ENCODE measurements around the gene SP7. TPM values are rescaled to one million over a fixed set of nuclear protein-coding genes. Genes with fewer than 3 reads are reported as not detected.

SP7 gene
- total and polyA plus RNA-seq, 10 of the 15 experiments (the other 5 are each of a cell fraction or from before 2014, with no cell fraction given), result 0.05 to 0.11 TPM; not detected in 8

- TF ChIP-seq ATF2 (IDR thresholded peaks at IDR 0.05; ENCODE audit: low read length) (no peak), TCF7 (IDR thresholded peaks at IDR 0.05; ENCODE audit: borderline replicate concordance) (no peak), MXI1 (IDR thresholded peaks at IDR 0.05; ENCODE audit: low read depth, low read length) (no peak), NR2F1 (conservative IDR thresholded peaks at IDR 0.05) (no peak), RELB (IDR thresholded peaks at IDR 0.05; ENCODE audit: low read depth) (peak; percentile 84), E2F4 (IDR thresholded peaks at IDR 0.05; ENCODE audit: low read depth, low read length) (no peak), ATF3 (IDR thresholded peaks at IDR 0.05; ENCODE audit: borderline replicate concordance, extremely low read depth, low read depth, low read length) (no peak), HSF1 (IDR thresholded peaks at IDR 0.05; ENCODE audit: low read depth, low read length) (no peak), CTCF (IDR thresholded peaks at IDR 0.05 in 2 of 3, conservative IDR thresholded peaks at IDR 0.05 in 1 of 3; ENCODE audit: control insufficient read depth in 2 of 3, extremely low read depth in 1 of 3, insufficient read depth in 1 of 3, low read depth in 3 of 3, low read length in 3 of 3) (no peak), KAT2A (conservative IDR thresholded peaks at IDR 0.05; ENCODE audit: control insufficient read depth, low read depth, low read length) (no peak), FOS (IDR thresholded peaks at IDR 0.05; ENCODE audit: borderline replicate concordance, extremely low read depth, insufficient read length) (no peak), BCL11A (IDR thresholded peaks at IDR 0.05; ENCODE audit: low read depth, low read length) (no peak), ZBTB33 (IDR thresholded peaks at IDR 0.05) (no peak), PML (IDR thresholded peaks at IDR 0.05; ENCODE audit: low read length) (no peak), ZNF24 (IDR thresholded peaks at IDR 0.05) (no peak), SPI1 (IDR thresholded peaks at IDR 0.05; ENCODE audit: borderline replicate concordance, insufficient read depth, low read depth, low read length) (peak; percentile 62; the same call in 1 of the 2 replicates), IKZF1 (conservative IDR thresholded peaks at IDR 0.05) (peak; percentile 88), NFIC (IDR thresholded peaks at IDR 0.05; ENCODE audit: low read depth, low read length) (peak; percentile 53), DPF2 (IDR thresholded peaks at IDR 0.05) (no peak), NFXL1 (IDR thresholded peaks at IDR 0.05; ENCODE audit: borderline replicate concordance) (no peak)
Measured at GRCh38 chr12:53313996-53314395, 22.2 kb downstream of the SP7 start (continued).
